Right atrium auricular region (tissue), 2 donors: ENCODE data around the gene MRPL58. TPM values are rescaled to one million over a fixed set of nuclear protein-coding genes. Genes with fewer than 3 reads are reported as not detected.
A peak's percentile ranks its signal among the peaks of the same experiment; 100 is the strongest.

Source experiments
- DNase-seq: peaks from one replicate; pipeline ENCODE4 v3.0.0-alpha.2; 2019; ENCODE audit warnings: low spot score
- H3K27ac ChIP-seq, 2 donors: fragments of 200-600 bp; sonication (generic); 1 replicate in 1 of 2; 2 replicates in 1 of 2; pipeline ENCODE4 v1.5.1; 2016 to 2019
- H3K27me3 ChIP-seq, 2 donors: fragments of 200-600 bp; sonication (generic); one replicate each; pipeline versions ENCODE4 v1.5.1 to v1.6.0; 2017 to 2019
- H3K36me3 ChIP-seq: fragments of 200-600 bp; sonication (generic); one replicate; pipeline ENCODE4 v1.5.1; 2016
- H3K4me1 ChIP-seq, 2 donors: fragments of 200-600 bp; sonication (generic); one replicate each; pipeline versions ENCODE4 v1.5.1 to v1.6.0; 2017 to 2019
- H3K4me3 ChIP-seq, 2 donors: fragments of 200-600 bp; sonication (generic); 1 replicate in 1 of 2; 2 replicates in 1 of 2; pipeline ENCODE4 v1.5.1; 2017 to 2019; ENCODE audit warnings: mild to moderate bottlenecking in 1 of 2, moderate library complexity in 1 of 2
- H3K9me3 ChIP-seq, 2 donors: fragments of 200-600 bp; sonication (generic); one replicate each; pipeline ENCODE4 v1.5.1; 2019
- total RNA-seq, 2 donors: library from RNA; depleted of rRNA; stranded (reverse); fragments of >200 nt; gene quantifications; one replicate each; pipeline ENCODE4 v1.1.0, GENCODE V29; 2016
- TF ChIP-seq, protein P1 (sequence below), 2 donors: fragments of 200-600 bp; sonication (generic); IDR thresholded peaks; one replicate each; pipeline ENCODE4 v1.5.1; 2019; ENCODE audit warnings: antibody characterized with exemption in 2 of 2

Gene MRPL58
- total RNA-seq, 2 donors from 2014 or later: 44.8 to 104 TPM

DNA sequence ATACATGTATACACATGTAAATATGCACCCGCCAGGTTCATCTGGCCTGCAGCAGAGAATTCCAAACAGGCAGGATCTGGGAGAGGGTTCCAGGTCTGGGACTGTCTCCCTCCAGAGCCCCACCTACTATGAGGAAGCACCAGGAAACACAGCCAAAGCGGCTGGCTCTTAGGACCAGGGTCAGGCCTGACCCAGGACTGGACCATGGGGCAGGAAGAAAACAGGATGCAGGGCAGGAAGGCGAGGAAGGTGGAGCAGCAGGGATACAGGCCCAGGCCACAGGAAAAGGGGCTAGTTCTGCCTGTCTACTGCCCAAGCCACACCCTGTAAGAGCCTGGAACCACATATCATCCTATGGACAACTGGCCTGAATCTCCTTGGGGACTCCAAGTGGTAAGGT lies 42.1 kb upstream of the MRPL58 start:
- DNase-seq: no peak
- Histone ChIP-seq H3K4me3 (no peak overlapping the region), H3K27me3 (no peaks in the 10 kb centered on the region)

DNA sequence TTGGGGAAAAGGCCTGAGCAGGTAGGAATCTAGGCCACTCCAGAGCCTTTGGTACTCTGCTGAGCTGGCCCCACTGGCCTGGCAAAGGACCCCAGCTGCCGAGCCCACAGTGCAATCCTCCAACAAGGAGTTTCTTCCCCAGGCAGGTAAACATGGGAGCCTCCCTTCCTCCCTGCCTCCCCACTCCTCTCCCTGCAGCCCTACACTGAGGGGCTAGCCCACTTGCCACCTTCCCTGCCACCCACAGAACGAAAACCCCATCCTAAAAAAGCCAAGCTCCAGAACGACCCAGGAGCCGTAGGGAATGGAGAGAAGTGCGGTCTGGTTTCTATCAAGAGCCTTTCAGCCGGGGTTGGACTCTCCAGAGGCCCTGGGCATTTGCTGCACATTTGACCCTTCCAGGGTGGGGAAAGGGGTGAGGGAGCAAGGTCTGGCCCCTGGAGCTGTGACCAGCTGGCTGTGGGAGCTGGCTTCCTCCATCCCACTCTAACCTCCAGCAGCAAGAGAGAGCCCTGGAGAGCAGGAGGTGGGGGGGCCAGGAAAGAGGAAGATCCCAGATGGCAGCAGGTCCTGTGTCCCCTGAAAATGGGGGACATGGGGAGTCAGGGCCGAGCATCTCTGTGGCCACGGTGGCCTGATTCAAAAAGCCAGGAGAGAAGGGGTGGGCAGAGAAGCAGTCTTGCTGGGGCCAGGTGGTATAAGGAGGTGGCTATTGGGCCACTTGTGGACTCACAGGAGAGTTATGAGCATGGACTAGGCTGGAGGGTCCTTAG lies 41.2 kb upstream of the MRPL58 start:
- H3K4me1 ChIP-seq: peaks cover 0 to 18% of the 10 kb centered on the region in 2 donors
- DNase-seq: no peak
- TF ChIP-seq, protein P1, sequence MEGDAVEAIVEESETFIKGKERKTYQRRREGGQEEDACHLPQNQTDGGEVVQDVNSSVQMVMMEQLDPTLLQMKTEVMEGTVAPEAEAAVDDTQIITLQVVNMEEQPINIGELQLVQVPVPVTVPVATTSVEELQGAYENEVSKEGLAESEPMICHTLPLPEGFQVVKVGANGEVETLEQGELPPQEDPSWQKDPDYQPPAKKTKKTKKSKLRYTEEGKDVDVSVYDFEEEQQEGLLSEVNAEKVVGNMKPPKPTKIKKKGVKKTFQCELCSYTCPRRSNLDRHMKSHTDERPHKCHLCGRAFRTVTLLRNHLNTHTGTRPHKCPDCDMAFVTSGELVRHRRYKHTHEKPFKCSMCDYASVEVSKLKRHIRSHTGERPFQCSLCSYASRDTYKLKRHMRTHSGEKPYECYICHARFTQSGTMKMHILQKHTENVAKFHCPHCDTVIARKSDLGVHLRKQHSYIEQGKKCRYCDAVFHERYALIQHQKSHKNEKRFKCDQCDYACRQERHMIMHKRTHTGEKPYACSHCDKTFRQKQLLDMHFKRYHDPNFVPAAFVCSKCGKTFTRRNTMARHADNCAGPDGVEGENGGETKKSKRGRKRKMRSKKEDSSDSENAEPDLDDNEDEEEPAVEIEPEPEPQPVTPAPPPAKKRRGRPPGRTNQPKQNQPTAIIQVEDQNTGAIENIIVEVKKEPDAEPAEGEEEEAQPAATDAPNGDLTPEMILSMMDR (IDR thresholded peaks at IDR 0.05): no peak
- peak overlapping the region; percentile 61 to 66 for H3K4me3 ChIP-seq
- H3K9me3 ChIP-seq: no peaks in the 10 kb centered on the region
- H3K36me3 ChIP-seq: no peaks in the 10 kb centered on the region
- H3K27me3 ChIP-seq: no peaks in the 10 kb centered on the region
- H3K27ac ChIP-seq: peak overlapping the region; percentile 40 to 53

More for the DNA sequence above, 42.1 kb upstream of the MRPL58 start:
- Histone ChIP-seq H3K27ac (peak overlapping the region in 1 of 2 donors; percentile 40), H3K4me1 (peaks cover 0 to 18% of the 10 kb centered on the region in 2 donors), H3K9me3 (no peaks in the 10 kb centered on the region), H3K36me3 (no peaks in the 10 kb centered on the region)
- TF ChIP-seq, protein P1 (IDR thresholded peaks at IDR 0.05): no peak

DNA sequence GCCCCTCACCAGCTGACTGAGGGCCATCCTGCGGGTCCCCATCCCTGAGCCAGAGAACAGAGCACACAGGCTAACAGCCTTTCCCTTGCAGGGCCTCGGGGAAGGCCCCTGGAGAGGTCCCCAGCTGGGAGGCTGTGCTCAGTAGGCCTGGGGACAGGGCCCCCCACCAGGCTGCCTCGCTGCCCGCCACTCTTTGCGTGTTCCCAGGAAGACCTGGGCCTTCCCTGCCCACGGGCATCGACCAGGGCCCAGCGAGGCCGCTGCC lies 40.7 kb upstream of the MRPL58 start:
- Histone ChIP-seq H3K27me3 (no peaks in the 10 kb centered on the region), H3K9me3 (no peaks in the 10 kb centered on the region), H3K4me1 (peaks cover 0 to 18% of the 10 kb centered on the region in 2 donors), H3K27ac (peak overlapping the region; percentile 40 to 53), H3K4me3 (peak overlapping the region; percentile 61 to 66), H3K36me3 (no peaks in the 10 kb centered on the region)
- DNase-seq: no peak
- TF ChIP-seq, protein P1 (IDR thresholded peaks at IDR 0.05): no peak

DNA sequence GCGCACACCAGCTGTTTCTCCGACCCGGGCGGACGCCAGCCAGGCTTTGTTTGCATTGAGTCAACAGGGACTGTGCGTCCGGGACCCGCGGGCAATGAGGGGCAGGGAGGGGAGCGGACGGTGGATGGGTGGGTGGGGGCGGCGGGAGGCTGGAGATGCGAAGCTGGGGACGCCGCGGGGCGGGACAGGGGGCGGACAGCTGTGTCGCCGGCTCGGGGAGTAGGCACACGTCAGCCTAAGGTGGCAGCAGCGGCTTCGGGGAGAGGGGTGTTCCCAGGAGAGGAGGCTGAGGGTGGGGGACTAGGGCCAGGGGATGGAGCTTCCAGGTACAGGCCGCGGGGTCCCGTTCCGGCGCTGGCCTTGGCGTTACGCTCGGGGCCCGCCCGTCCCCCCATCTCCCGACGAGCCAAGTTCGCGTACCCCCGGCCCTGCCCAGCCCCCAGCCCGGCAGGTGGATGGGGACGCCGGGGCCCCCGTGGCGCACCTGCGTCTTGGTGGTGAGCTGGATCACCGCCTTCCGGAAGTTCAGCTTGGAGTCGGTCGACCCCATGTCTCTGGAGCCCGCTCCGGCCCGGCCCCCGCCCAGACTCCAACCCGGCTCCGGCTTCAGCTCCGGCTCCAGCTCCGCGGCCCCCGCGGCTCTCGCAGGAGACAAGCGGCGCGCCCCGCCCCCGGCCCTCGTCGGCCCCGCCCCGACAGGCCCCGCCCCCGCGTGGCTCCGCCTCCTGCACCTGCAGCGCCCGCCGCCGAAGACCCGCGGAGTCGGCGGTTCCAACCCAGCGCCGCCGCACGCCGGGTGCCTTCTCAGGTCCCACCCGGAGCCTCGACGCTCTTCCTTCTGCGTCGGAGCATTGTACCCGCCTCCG lies 40.1 kb upstream of the MRPL58 start, which contains the start of gene HID1:
Gene HID1 (minus strand): TSS at position 653 of the 866 bp plus-strand sequence. CDS start 103 bp downstream, at position 550.
- no peaks in the 10 kb centered on the region for H3K27me3 ChIP-seq
- H3K9me3 ChIP-seq: no peaks in the 10 kb centered on the region
- DNase-seq: no peak
- TF ChIP-seq, protein P1 (IDR thresholded peaks at IDR 0.05): no peak
- H3K36me3 ChIP-seq: no peaks in the 10 kb centered on the region
- peak within 1 kb of the TSS; percentile 40 to 53 for H3K27ac ChIP-seq
- H3K4me1 ChIP-seq: peaks cover 0 to 18% of the 10 kb centered on the region in 2 donors
- peak within 1 kb of the TSS; percentile 61 to 66 for H3K4me3 ChIP-seq

DNA sequence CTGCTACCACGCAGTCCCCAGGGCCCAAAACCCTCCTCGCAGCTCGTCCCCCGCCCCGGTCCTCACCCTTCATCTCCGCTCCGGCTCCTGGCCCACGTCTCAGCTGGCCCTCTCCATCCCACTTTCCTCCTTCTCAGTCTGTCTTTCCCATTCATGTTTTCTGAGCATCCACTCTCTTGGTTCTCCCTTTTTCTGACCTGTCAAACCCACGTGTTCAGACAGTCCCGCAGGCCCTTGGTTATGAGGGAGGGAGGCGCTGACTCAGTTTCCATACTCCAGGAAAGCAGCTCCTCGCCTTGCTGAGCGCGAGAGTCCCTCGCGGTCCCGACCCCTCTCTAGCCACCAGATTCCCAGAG lies 39.5 kb upstream of the MRPL58 start:
- TF ChIP-seq, protein P1 (IDR thresholded peaks at IDR 0.05): no peak
- Histone ChIP-seq H3K27ac (no peak overlapping the region), H3K4me3 (peak overlapping the region; percentile 61 to 66), H3K36me3 (no peaks in the 10 kb centered on the region), H3K27me3 (no peaks in the 10 kb centered on the region), H3K9me3 (no peaks in the 10 kb centered on the region), H3K4me1 (peaks cover 0 to 18% of the 10 kb centered on the region in 2 donors)
- DNase-seq: no peak
